GM10266 (cell line): ENCODE results near the gene C1S.
"Not testable (repeated sequence)": the region's sequence is repeated elsewhere in the genome, so short reads cannot be mapped to it uniquely, and the experiment has no call there.

ENCODE experiments used
- DNase-seq: peaks from one replicate; pipeline ENCODE4 v3.0.0; 2012; ENCODE audit errors: extremely low spot score
- CTCF ChIP-seq: IDR thresholded peaks from 2 replicates; pipeline ENCODE4 v1.5.1; 2012; ENCODE audit warnings: mild to moderate bottlenecking, low read depth; ENCODE audit not compliant: control insufficient read depth, insufficient read depth; ENCODE audit errors: missing control alignments

The C1S gene

GRCh38 chr12:7034464-7034863 lies 26.1 kb upstream of the C1S start:
- no peak for DNase-seq
- TF ChIP-seq CTCF: no peak

GRCh38 chr12:7035463-7035862 lies 25.1 kb upstream of the C1S start:
- no peak for TF ChIP-seq CTCF

GRCh38 chr12:7037411-7037810 lies 23.1 kb upstream of the C1S start:
- not testable (repeated sequence) for DNase-seq

More at GRCh38 chr12:7035463-7035862, 25.1 kb upstream of the C1S start:
- DNase-seq: no peak

GRCh38 chr12:7038591-7038990 lies 21.9 kb upstream of the C1S start:
- DNase-seq: no peak
- no peak for TF ChIP-seq CTCF

- DNase-seq: no peak
Measured at GRCh38 chr12:7039403-7039802, 21.1 kb upstream of the C1S start.

GRCh38 chr12:7042842-7043241 lies 17.7 kb upstream of the C1S start:
- peak; percentile 18 for TF ChIP-seq CTCF
- peak; percentile 36 for DNase-seq

More at GRCh38 chr12:7039403-7039802, 21.1 kb upstream of the C1S start:
- no peak for TF ChIP-seq CTCF

- no peak for DNase-seq
- no peak for TF ChIP-seq CTCF
Measured at GRCh38 chr12:7045913-7046312, 14.6 kb upstream of the C1S start.

- no peak for TF ChIP-seq CTCF
- DNase-seq: no peak
Measured at GRCh38 chr12:7046383-7047105, 14.0 kb upstream of the C1S start.
